ENCODE results near the gene CRTC3. TPM values are rescaled to one million over a fixed set of nuclear protein-coding genes. Genes with fewer than 3 reads are reported as not detected.

Gene CRTC3
- total RNA-seq, 2 donors from 2014 or later: 10.5 to 13.0 TPM

GRCh38 chr15:90530250-90531051 lies 728 bp downstream of the CRTC3 start:
- TF ChIP-seq CTCF (IDR thresholded peaks at IDR 0.05) (no peak), POLR2A (IDR thresholded peaks at IDR 0.05) (peak in 2 of 3 donors; percentile 46 to 52)
- intact Hi-C loops (cut with DNase I): no loop called here
- DNase-seq (peak; percentile 46 to 59 (median 56)), ATAC-seq (peak; percentile 53)
- H3K4me1 ChIP-seq: peaks cover 29% of the 10 kb centered on the region
- H3K27me3 ChIP-seq: no peaks in the 10 kb centered on the region
- 0 to 1% methylated on average over 13 to 54 of the region's 76 CpGs for WGBS, 2 donors
- no peaks in the 10 kb centered on the region for H3K9me3 ChIP-seq
- peak overlapping the region; percentile 79 to 91 (median 82) for H3K27ac ChIP-seq
- H3K36me3 ChIP-seq (replicated peaks in 1 of 2; ENCODE audit: insufficient read depth in 1 of 2, low read depth in 2 of 2): no peaks in the 10 kb centered on the region
- H3K4me3 ChIP-seq: peak overlapping the region; percentile 45 to 73

GRCh38 chr15:90531147-90531546 lies 1.4 kb downstream of the CRTC3 start:
- Histone ChIP-seq H3K27ac (peak overlapping the region in 1 of 4 donors; percentile 91), H3K4me3 (no peak overlapping the region), H3K36me3 (replicated peaks in 1 of 2; ENCODE audit: insufficient read depth in 1 of 2, low read depth in 2 of 2) (no peaks in the 10 kb centered on the region), H3K4me1 (peaks cover 34% of the 10 kb centered on the region), H3K27me3 (no peaks in the 10 kb centered on the region), H3K9me3 (no peaks in the 10 kb centered on the region)
- no peak for TF ChIP-seq POLR2A (IDR thresholded peaks at IDR 0.05)
- TF ChIP-seq CTCF (IDR thresholded peaks at IDR 0.05): no peak
- ATAC-seq (no peak), DNase-seq (no peak)
- 27 to 32% methylated on average over 4 of the region's 4 CpGs for WGBS, 2 donors
- intact Hi-C loops (cut with DNase I): no loop called here

GRCh38 chr15:90535254-90535653 lies 5.5 kb downstream of the CRTC3 start:
- Histone ChIP-seq H3K4me1 (peaks cover 32% of the 10 kb centered on the region), H3K27ac (no peak overlapping the region), H3K27me3 (no peaks in the 10 kb centered on the region), H3K36me3 (replicated peaks in 1 of 2; ENCODE audit: insufficient read depth in 1 of 2, low read depth in 2 of 2) (no peaks in the 10 kb centered on the region), H3K9me3 (no peaks in the 10 kb centered on the region), H3K4me3 (no peak overlapping the region)
- ATAC-seq (no peak), DNase-seq (no peak)
- TF ChIP-seq POLR2A (IDR thresholded peaks at IDR 0.05) (no peak), CTCF (IDR thresholded peaks at IDR 0.05) (no peak)
- 69 to 76% methylated on average over 5 of the region's 5 CpGs for WGBS, 2 donors
- intact Hi-C loops (cut with DNase I): no loop called here

GRCh38 chr15:90539789-90540188 lies 10.1 kb downstream of the CRTC3 start:
- Histone ChIP-seq H3K4me3 (no peak overlapping the region), H3K4me1 (peaks cover 14% of the 10 kb centered on the region), H3K27ac (no peak overlapping the region), H3K27me3 (no peaks in the 10 kb centered on the region), H3K36me3 (replicated peaks in 1 of 2; ENCODE audit: insufficient read depth in 1 of 2, low read depth in 2 of 2) (no peaks in the 10 kb centered on the region), H3K9me3 (no peaks in the 10 kb centered on the region)
- ATAC-seq (no peak), DNase-seq (no peak)
- 90 to 95% methylated on average over 10 of the region's 10 CpGs for WGBS, 2 donors
- intact Hi-C loops (cut with DNase I): no loop called here
- no peak for TF ChIP-seq CTCF (IDR thresholded peaks at IDR 0.05)
- TF ChIP-seq POLR2A (IDR thresholded peaks at IDR 0.05): no peak

- intact Hi-C loops (cut with DNase I): no loop called here
- Histone ChIP-seq H3K27me3 (no peaks in the 10 kb centered on the region), H3K9me3 (no peaks in the 10 kb centered on the region), H3K4me1 (peaks cover 8% of the 10 kb centered on the region), H3K36me3 (replicated peaks in 1 of 2; ENCODE audit: insufficient read depth in 1 of 2, low read depth in 2 of 2) (no peaks in the 10 kb centered on the region), H3K27ac (no peak overlapping the region), H3K4me3 (no peak overlapping the region)
- ATAC-seq: no peak
- 65 to 70% methylated on average over 3 of the region's 3 CpGs for WGBS, 2 donors
- DNase-seq: no peak
- TF ChIP-seq CTCF (IDR thresholded peaks at IDR 0.05) (no peak), POLR2A (IDR thresholded peaks at IDR 0.05) (no peak)
These were observed 11.0 kb downstream of the CRTC3 start for GRCh38 chr15:90540768-90541167.
